Gastroesophageal sphincter (tissue), 4 donors: ENCODE results near the gene ZCWPW1. TPM values are rescaled to one million over a fixed set of nuclear protein-coding genes. Genes with fewer than 3 reads are reported as not detected.

Source experiments
- ATAC-seq: fragments of 150-250 bp; one replicate; pipeline ENCODE4 v1.9.1; 2016; ENCODE audit warnings: mild to moderate bottlenecking, moderate library complexity
- H3K27ac ChIP-seq, 4 donors: fragments of 200-600 bp; sonication (generic) in 3 of 4; 1 replicate in 3 of 4; 2 replicates in 1 of 4; pipeline ENCODE4 v1.5.1; 2016 to 2019
- H3K27me3 ChIP-seq: fragments of 200-600 bp; sonication (generic); one replicate; pipeline ENCODE4 v1.5.1; 2019
- H3K36me3 ChIP-seq, 2 donors: fragments of 200-600 bp; sonication (generic); one replicate each; pipeline ENCODE4 v1.5.1; 2019; ENCODE audit warnings: control low read depth in 1 of 2
- H3K4me1 ChIP-seq, 3 donors: fragments of 200-600 bp; sonication (generic); 1 replicate in 2 of 3; 2 replicates in 1 of 3; pipeline ENCODE4 v1.5.1; 2016 to 2019; ENCODE audit warnings: control low read depth in 2 of 3
- H3K4me3 ChIP-seq, 2 donors: fragments of 200-600 bp; sonication (generic); one replicate each; pipeline ENCODE4 v1.5.1; 2019; ENCODE audit warnings: mild to moderate bottlenecking in 1 of 2, moderate library complexity in 1 of 2
- H3K9me3 ChIP-seq, 3 donors: fragments of 200-600 bp; sonication (generic); one replicate each; pipeline ENCODE4 v1.5.1; 2017 to 2019; ENCODE audit warnings: control low read depth in 2 of 3
- EP300 ChIP-seq: sonication (generic); formaldehyde crosslinking; IDR thresholded peaks from one replicate; pipeline ENCODE4 v1.6.1; 2017; ENCODE audit warnings: antibody characterized with exemption, mild to moderate bottlenecking
- POLR2A ChIP-seq, 2 donors: fragments of 450-650 bp; IDR thresholded peaks; one replicate each; pipeline ENCODE4 v1.6.1; 2017; ENCODE audit warnings: antibody characterized with exemption in 2 of 2, mild to moderate bottlenecking in 2 of 2, moderate library complexity in 1 of 2
- POLR2AphosphoS5 ChIP-seq: sonication (generic); formaldehyde crosslinking; IDR thresholded peaks from one replicate; pipeline ENCODE4 v1.6.1; 2017; ENCODE audit warnings: antibody characterized with exemption
- WGBS, 2 donors: methylation state at CpG; one replicate each; pipeline ENCODE4 v1.1.5; 2018; ENCODE audit warnings: low coverage in 1 of 2; 5-methylcytosine and 5-hydroxymethylcytosine counted together
- total RNA-seq, 4 donors: library from RNA; depleted of rRNA; stranded (reverse); fragments of >200 nt; gene quantifications; one replicate each; pipeline ENCODE4 v1.1.0, GENCODE V29; 2016
- TF ChIP-seq, protein P1 (sequence below), 4 experiments: fragments of 200-600 bp in 2 of 4; fragments of 450-650 bp in 2 of 4; sonication (generic) in 1 of 4; IDR thresholded peaks; one replicate each; pipeline ENCODE4 v1.5.1; 2017 to 2019; ENCODE audit warnings: antibody characterized with exemption in 4 of 4, mild to moderate bottlenecking in 2 of 4, moderate library complexity in 2 of 4

Gene ZCWPW1
- total RNA-seq, 4 donors from 2014 or later = 4.9 to 8.2 (median 5.8) TPM

DNA sequence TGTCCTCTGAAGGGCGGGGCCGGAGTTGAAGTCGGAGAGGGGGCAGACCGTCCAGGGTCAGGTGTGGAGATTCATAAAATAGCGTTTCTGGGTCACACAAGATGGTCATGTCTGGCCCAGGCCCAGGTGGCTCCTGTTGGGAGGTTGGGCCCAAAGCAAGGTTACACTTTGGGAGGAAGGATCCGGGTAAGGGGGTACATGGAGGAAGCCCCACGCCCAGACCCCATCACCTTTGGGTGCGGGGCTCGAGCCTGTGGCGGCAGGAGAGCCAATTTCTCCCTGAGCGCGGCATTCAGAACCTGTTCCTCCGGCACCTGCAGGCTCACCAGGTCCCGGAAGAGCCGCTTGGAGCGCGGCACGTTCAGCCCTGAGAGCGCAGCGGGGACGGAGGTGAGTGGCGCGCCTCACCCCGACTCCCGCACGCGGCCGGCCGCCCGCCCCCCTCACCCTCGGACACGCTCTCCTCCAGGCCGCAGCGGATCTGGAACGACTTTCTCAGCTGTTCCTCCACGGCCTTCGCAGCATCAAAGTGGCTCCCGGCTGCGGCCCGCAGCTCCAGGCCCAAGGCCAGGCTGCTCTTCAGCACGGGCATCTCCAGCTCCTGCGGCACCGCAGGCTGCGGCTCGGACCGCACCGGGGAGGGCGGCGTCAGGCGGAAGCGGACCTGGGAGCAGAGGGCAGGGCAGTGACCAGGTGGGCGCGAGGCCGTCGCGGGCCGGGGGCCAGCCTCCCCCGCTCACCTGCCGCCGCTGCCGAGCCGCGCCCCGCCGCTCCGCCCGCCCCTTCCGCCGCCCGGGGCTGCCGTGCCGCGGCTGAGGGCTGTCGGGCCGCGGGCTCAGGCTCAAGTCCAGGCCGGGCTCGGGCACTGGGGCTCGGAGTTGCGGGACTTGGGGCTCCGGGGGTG is 7.2 kb upstream of the ZCWPW1 start:
- ATAC-seq = peak; percentile 52

DNA sequence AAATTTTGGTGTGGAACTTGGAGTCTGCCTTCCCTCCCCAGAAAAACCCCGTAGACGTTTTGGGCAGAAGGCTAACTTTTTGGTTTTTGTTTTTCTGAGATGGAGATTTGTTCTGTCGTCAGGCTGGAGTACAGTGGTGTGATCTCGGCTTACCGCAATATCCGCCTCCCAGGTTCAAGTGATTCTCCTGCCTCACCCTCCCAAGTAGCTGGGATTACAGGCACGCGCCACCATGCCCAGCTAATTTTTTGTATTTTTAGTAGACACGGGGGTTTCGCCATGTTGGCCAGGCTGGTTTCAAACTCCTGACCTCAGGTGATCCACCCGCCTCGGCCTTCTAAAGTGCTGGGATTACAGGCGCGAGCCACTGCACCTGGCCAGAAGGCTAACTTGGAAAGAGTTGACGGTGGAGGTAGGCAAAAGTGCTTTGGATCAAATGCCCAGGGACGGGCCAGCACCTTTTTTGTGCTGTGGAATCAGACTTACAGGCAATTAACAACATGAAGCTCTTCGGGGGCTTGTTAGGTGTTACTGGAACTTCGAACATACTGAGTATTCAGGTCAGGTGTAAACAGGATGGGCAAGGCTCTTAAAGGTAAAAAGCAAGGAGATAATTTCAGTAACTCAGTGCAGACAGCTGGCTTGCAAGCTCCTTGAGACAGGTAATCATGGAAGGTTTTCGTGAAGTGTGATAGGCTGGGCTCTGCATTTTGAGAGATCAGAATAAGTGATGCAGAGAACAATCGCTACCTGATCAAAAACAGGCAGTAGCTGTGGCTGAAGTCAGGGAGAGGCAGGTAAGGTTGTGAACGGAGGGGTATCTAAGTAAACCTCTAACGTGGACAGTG is 6.0 kb upstream of the ZCWPW1 start:
- Histone ChIP-seq H3K4me1 (peaks cover 0 to 66% (median 34%) of the 10 kb centered on the region in 3 donors), H3K27me3 (no peaks in the 10 kb centered on the region), H3K4me3 (peak overlapping the region in 1 of 2 donors; percentile 92), H3K9me3 (no peaks in the 10 kb centered on the region), H3K27ac (peak overlapping the region in 3 of 4 donors; percentile 92 to 99 (median 96)), H3K36me3 (peaks cover 0 to 39% of the 10 kb centered on the region in 2 donors)
- TF ChIP-seq, protein P1, sequence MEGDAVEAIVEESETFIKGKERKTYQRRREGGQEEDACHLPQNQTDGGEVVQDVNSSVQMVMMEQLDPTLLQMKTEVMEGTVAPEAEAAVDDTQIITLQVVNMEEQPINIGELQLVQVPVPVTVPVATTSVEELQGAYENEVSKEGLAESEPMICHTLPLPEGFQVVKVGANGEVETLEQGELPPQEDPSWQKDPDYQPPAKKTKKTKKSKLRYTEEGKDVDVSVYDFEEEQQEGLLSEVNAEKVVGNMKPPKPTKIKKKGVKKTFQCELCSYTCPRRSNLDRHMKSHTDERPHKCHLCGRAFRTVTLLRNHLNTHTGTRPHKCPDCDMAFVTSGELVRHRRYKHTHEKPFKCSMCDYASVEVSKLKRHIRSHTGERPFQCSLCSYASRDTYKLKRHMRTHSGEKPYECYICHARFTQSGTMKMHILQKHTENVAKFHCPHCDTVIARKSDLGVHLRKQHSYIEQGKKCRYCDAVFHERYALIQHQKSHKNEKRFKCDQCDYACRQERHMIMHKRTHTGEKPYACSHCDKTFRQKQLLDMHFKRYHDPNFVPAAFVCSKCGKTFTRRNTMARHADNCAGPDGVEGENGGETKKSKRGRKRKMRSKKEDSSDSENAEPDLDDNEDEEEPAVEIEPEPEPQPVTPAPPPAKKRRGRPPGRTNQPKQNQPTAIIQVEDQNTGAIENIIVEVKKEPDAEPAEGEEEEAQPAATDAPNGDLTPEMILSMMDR (IDR thresholded peaks at IDR 0.05) = no peak
- TF ChIP-seq POLR2A (IDR thresholded peaks at IDR 0.05) (no peak), POLR2AphosphoS5 (no peak), EP300 (no peak)
- WGBS, 2 donors = 60 to 78% methylated on average over 11 to 13 of the region's 22 CpGs
- ATAC-seq = no peak

More for the DNA sequence above, 7.2 kb upstream of the ZCWPW1 start:
- peaks cover 0 to 39% of the 10 kb centered on the region in 2 donors for H3K36me3 ChIP-seq
- H3K9me3 ChIP-seq = no peaks in the 10 kb centered on the region
- H3K27me3 ChIP-seq = no peaks in the 10 kb centered on the region
- H3K27ac ChIP-seq = peak overlapping the region; percentile 85 to 99 (median 94)
- H3K4me1 ChIP-seq = peaks cover 0 to 60% (median 31%) of the 10 kb centered on the region in 3 donors
- TF ChIP-seq POLR2A (IDR thresholded peaks at IDR 0.05) (peak in 1 of 2 donors; percentile 17), POLR2AphosphoS5 (peak; percentile 26), EP300 (no peak)
- peak overlapping the region; percentile 88 to 92 for H3K4me3 ChIP-seq
- WGBS, 2 donors = 17% methylated on average over 6 of the region's 81 CpGs; no CpG with 5 or more reads in 1 of the 2 donors

DNA sequence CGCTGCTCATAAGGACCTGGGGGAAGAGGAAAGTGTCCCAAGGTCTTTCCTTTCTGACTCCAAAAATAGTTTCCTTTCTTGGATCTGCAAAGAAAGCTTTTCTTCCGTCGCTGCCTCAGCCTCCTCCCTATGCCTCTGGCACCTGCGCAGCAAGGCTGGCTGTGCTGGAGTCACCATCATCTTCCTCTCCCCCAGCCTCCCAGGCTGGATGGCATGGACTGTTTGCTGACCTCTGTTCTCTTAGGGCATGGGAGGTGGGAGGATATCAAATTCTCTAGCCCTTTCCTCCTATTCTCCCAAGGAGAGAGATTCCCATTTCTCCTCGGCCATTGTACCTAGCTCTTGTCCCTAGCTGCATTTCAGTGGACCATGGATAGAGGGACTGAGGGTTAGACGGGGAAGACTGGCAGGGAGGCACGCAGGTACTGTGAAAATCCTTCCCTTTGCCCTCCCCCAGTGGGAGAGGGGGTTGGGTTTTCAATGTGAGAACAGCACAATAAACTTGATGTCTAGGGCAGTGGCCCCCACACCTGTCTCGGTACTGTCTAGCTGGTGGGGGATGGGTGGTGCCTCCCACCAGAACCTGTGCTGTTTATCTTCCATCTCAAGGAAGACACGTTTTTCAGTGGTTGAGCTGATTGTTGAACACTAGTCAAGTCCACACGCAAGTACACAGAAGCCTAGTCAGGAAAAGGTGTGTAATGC is 5.2 kb upstream of the ZCWPW1 start:
- WGBS, 2 donors = 57 to 70% methylated on average over 5 to 6 of the region's 10 CpGs
- Histone ChIP-seq H3K4me1 (peaks cover 0 to 66% (median 34%) of the 10 kb centered on the region in 3 donors), H3K36me3 (peaks cover 0 to 39% of the 10 kb centered on the region in 2 donors), H3K9me3 (no peaks in the 10 kb centered on the region), H3K4me3 (no peak overlapping the region), H3K27ac (peak overlapping the region in 2 of 4 donors; percentile 17 to 21), H3K27me3 (no peaks in the 10 kb centered on the region)
- no peak for ATAC-seq
- TF ChIP-seq POLR2AphosphoS5 = no peak
- no peak for TF ChIP-seq EP300
- TF ChIP-seq, protein P1 (IDR thresholded peaks at IDR 0.05) = no peak
- TF ChIP-seq POLR2A (IDR thresholded peaks at IDR 0.05) = no peak

DNA sequence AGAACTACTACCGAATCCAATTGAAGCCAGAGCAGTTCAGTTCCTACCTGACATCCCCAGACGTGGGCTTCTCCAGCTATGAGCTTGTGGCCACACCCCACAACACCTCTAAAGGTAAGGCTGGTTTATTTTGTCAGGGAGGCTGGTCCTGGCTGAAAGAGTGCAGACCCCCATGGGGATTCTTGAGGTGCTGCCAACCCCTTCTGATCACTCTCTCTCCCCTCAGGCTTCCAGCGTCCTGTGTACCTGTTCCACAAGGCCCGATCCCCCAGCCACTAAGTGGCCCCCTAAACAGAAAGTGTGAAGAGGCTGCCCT is 4.7 kb upstream of the ZCWPW1 start:
- no peaks in the 10 kb centered on the region for H3K9me3 ChIP-seq
- no peaks in the 10 kb centered on the region for H3K27me3 ChIP-seq
- 80 to 93% methylated on average over 1 to 2 of the region's 4 CpGs for WGBS, 2 donors
- peak overlapping the region in 2 of 4 donors; percentile 17 to 21 for H3K27ac ChIP-seq
- peaks cover 0 to 39% of the 10 kb centered on the region in 2 donors for H3K36me3 ChIP-seq
- no peak overlapping the region for H3K4me3 ChIP-seq
- ATAC-seq = no peak
- H3K4me1 ChIP-seq = peaks cover 0 to 66% (median 34%) of the 10 kb centered on the region in 3 donors
- TF ChIP-seq, protein P1 (IDR thresholded peaks at IDR 0.05) = no peak
- no peak for TF ChIP-seq EP300
- no peak for TF ChIP-seq POLR2AphosphoS5
- no peak for TF ChIP-seq POLR2A (IDR thresholded peaks at IDR 0.05)
